GM12878 (cell line): ENCODE data around the gene TRAF3IP3. TPM values are rescaled to one million over a fixed set of nuclear protein-coding genes. Genes with fewer than 3 reads are reported as not detected.
A peak's percentile ranks its signal among the peaks of the same experiment; 100 is the strongest.

Source experiments
- BACH1 ChIP-seq: fragments of 450-650 bp; IDR thresholded peaks from 2 replicates; pipeline ENCODE4 v1.6.1; 2017; ENCODE audit warnings: mild to moderate bottlenecking, borderline replicate concordance
- CEBPB ChIP-seq, 2 experiments: fragments of 150-350 bp in 1 of 2; IDR thresholded peaks; 2 replicates each; pipeline ENCODE4 v1.6.1; 2012 to 2014; ENCODE audit warnings: low read depth in 2 of 2, low read length in 2 of 2, borderline replicate concordance in 1 of 2, inconsistent platforms in 1 of 2
- EED ChIP-seq: sonication (generic); IDR thresholded peaks from 2 replicates; pipeline ENCODE4 v1.6.1; 2016; ENCODE audit warnings: antibody characterized with exemption, low read depth
- EGR1 ChIP-seq, 2 experiments: IDR thresholded peaks; 1 replicate in 1 of 2; 2 replicates in 1 of 2; pipeline ENCODE4 v1.6.1; 2011 to 2012; ENCODE audit warnings: low read depth in 2 of 2, low read length in 2 of 2, borderline replicate concordance in 1 of 2, mild to moderate bottlenecking in 1 of 2, moderate library complexity in 1 of 2
- HDAC6 ChIP-seq: fragments of 200-600 bp; sonication (generic); IDR thresholded peaks from one replicate; pipeline ENCODE4 v1.8.0; 2017; ENCODE audit warnings: antibody characterized with exemption; ENCODE audit not compliant: unreplicated experiment
- NR2F1 ChIP-seq: fragments of 450-650 bp; conservative IDR thresholded peaks from 2 replicates; pipeline ENCODE4 v1.6.1; 2017; ENCODE audit warnings: mild to moderate bottlenecking
- RBBP5 ChIP-seq: fragments of 200-600 bp; sonication (generic); conservative IDR thresholded peaks from 2 replicates; pipeline ENCODE4 v1.6.1; 2016
- SREBF1 ChIP-seq: IDR thresholded peaks from 2 replicates; pipeline ENCODE4 v1.6.1; 2012; ENCODE audit warnings: mild to moderate bottlenecking, low read length
- TAF1 ChIP-seq: IDR thresholded peaks from 2 replicates; pipeline ENCODE4 v1.6.1; 2011; ENCODE audit warnings: mild to moderate bottlenecking, low read depth, low read length, borderline replicate concordance
- polyA plus RNA-seq, 11 experiments: library from polyadenylated mRNA; depleted of rRNA in 4 of 11; unstranded in 6 of 11; stranded (reverse) in 5 of 11; fragments of >200 nt; fragmentation: Nextera tagmentation in 4 of 11; fragmentation: Illumina TruSeq in 1 of 11; extraction: Ambion mirVana in 4 of 11; extraction: Trizol in 1 of 11; gene quantifications; 1 replicate in 1 of 11; 2 replicates in 10 of 11; pipeline versions ENCODE4 v1.2.1 to v1.2.3, GENCODE V29; 2011 to 2016; ENCODE audit warnings: inconsistent platforms in 2 of 11, missing spikeins in 2 of 11, low read depth in 1 of 11
- total RNA-seq, 4 experiments: library from RNA; depleted of rRNA in 3 of 4; stranded (reverse); fragments of >200 nt in 3 of 4; fragmentation: Illumina TruSeq in 1 of 4; extraction: Trizol in 1 of 4; gene quantifications; 2 replicates each; pipeline versions ENCODE4 v1.2.1 to v1.2.3, GENCODE V29; 2013 to 2021
- TF ChIP-seq, protein P1 (sequence below): fragments of 450-650 bp; IDR thresholded peaks from 2 replicates; pipeline ENCODE4 v1.6.1; 2017; ENCODE audit warnings: mild to moderate bottlenecking, low read depth, inconsistent platforms; ENCODE audit not compliant: poor library complexity, severe bottlenecking
- TF ChIP-seq, protein P2 (sequence below): fragments of 450-650 bp; IDR thresholded peaks from 2 replicates; pipeline ENCODE4 v1.6.1; 2017; ENCODE audit warnings: low read depth, mild to moderate bottlenecking, moderate library complexity

Gene TRAF3IP3
- total and polyA plus RNA-seq, 10 of the 15 experiments (the other 5 are each of a cell fraction or from before 2014, with no cell fraction given) = 61.6 to 121 (median 96.5) TPM

DNA sequence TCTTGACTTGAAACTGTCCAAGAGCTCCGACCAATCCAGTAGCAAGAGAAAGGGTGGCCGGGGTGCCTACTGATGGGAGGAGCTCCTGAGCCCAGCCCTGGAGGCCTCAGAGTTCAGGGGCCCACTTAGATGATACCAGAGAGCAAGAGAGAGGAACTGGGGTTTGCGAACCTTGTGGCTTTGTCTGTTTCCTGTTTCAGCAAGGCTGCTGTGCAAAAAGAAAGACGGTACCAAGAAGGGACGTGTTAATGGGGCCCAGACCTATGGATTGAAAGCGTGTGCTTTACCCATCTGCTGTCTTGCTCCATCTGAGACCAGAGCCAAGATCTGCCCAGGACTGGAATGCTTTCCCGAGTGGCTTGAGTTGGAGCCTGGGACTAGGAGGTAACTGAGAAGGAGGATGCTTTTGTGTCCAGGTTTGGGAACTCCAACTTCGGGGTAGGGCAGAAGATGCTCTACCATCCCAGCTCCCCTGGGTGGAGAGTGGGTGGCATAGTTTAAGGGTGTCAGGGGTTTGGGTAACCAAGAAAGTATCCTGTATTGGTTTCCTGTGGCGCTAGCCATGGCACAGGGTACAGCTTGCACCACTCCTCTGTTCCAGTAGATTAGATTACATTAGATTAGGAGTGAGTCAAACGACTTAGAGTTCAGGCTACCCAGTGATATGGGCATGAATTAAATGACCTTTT, at the start of gene TRAF3IP3 (continued):
- TF ChIP-seq, protein P1, sequence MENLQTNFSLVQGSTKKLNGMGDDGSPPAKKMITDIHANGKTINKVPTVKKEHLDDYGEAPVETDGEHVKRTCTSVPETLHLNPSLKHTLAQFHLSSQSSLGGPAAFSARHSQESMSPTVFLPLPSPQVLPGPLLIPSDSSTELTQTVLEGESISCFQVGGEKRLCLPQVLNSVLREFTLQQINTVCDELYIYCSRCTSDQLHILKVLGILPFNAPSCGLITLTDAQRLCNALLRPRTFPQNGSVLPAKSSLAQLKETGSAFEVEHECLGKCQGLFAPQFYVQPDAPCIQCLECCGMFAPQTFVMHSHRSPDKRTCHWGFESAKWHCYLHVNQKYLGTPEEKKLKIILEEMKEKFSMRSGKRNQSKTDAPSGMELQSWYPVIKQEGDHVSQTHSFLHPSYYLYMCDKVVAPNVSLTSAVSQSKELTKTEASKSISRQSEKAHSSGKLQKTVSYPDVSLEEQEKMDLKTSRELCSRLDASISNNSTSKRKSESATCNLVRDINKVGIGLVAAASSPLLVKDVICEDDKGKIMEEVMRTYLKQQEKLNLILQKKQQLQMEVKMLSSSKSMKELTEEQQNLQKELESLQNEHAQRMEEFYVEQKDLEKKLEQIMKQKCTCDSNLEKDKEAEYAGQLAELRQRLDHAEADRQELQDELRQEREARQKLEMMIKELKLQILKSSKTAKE = peak; percentile 50
- TF ChIP-seq BACH1 (no peak; the same call in 1 of the 2 replicates), RBBP5 (no peak), NR2F1 (peak; percentile 83), HDAC6 (no peak), EGR1 (IDR thresholded peaks at IDR 0.05; ENCODE audit: borderline replicate concordance in 1 of 2, low read depth in 2 of 2, low read length in 2 of 2) (no peak), SREBF1 (no peak), TAF1 (peak; percentile 65; the same call in 1 of the 2 replicates), CEBPB (IDR thresholded peaks at IDR 0.05; ENCODE audit: borderline replicate concordance in 1 of 2, low read depth in 2 of 2, low read length in 2 of 2) (no peak), EED (peak; percentile 70)
- TF ChIP-seq, protein P2, sequence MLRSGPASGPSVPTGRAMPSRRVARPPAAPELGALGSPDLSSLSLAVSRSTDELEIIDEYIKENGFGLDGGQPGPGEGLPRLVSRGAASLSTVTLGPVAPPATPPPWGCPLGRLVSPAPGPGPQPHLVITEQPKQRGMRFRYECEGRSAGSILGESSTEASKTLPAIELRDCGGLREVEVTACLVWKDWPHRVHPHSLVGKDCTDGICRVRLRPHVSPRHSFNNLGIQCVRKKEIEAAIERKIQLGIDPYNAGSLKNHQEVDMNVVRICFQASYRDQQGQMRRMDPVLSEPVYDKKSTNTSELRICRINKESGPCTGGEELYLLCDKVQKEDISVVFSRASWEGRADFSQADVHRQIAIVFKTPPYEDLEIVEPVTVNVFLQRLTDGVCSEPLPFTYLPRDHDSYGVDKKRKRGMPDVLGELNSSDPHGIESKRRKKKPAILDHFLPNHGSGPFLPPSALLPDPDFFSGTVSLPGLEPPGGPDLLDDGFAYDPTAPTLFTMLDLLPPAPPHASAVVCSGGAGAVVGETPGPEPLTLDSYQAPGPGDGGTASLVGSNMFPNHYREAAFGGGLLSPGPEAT = peak; percentile 28; the same call in 1 of the 2 replicates
